Liver (tissue), 9 donors: Measurements from ENCODE around the gene PAX7. TPM values are rescaled to one million over a fixed set of nuclear protein-coding genes. Genes with fewer than 3 reads are reported as not detected.

Source experiments
- DNase-seq: peaks from one replicate; pipeline ENCODE4 v3.0.0-alpha.2; 2017; ENCODE audit warnings: low spot score
- H3K27ac ChIP-seq, 2 donors: one replicate each; pipeline ENCODE4 v1.7.0; 2013; ENCODE audit warnings: inconsistent platforms in 2 of 2, low read length in 2 of 2, control low read depth in 1 of 2, low read depth in 1 of 2, mild to moderate bottlenecking in 1 of 2
- H3K27me3 ChIP-seq, 4 donors: one replicate each; pipeline versions ENCODE4 v1.6.1 to v1.7.0; 2013; ENCODE audit warnings: low read length in 3 of 4, inconsistent platforms in 1 of 4, mild to moderate bottlenecking in 1 of 4, moderate library complexity in 1 of 4; ENCODE audit not compliant: control insufficient read depth in 4 of 4, insufficient read depth in 4 of 4
- H3K36me3 ChIP-seq, 4 donors: one replicate each; pipeline versions ENCODE4 v1.6.1 to v1.7.0; 2013; ENCODE audit warnings: low read length in 3 of 4, mild to moderate bottlenecking in 3 of 4, low read depth in 1 of 4, moderate library complexity in 1 of 4; ENCODE audit not compliant: control insufficient read depth in 4 of 4, insufficient read depth in 3 of 4
- H3K4me1 ChIP-seq, 4 donors: one replicate each; pipeline versions ENCODE4 v1.6.1 to v1.7.0; 2013; ENCODE audit warnings: low read length in 3 of 4, mild to moderate bottlenecking in 3 of 4, moderate library complexity in 1 of 4; ENCODE audit not compliant: control insufficient read depth in 4 of 4, insufficient read depth in 4 of 4
- H3K4me3 ChIP-seq, 3 donors: one replicate each; pipeline versions ENCODE4 v1.6.1 to v1.7.0; 2013; ENCODE audit warnings: low read length in 3 of 3, control low read depth in 1 of 3, low read depth in 1 of 3, mild to moderate bottlenecking in 1 of 3
- H3K9ac ChIP-seq, 2 donors: one replicate each; pipeline ENCODE4 v1.7.0; 2013; ENCODE audit warnings: low read length in 2 of 2, mild to moderate bottlenecking in 2 of 2, moderate library complexity in 2 of 2, control low read depth in 1 of 2, low read depth in 1 of 2
- H3K9me3 ChIP-seq, 4 donors: one replicate each; pipeline versions ENCODE4 v1.6.1 to v1.7.0; 2013; ENCODE audit warnings: low read length in 3 of 4; ENCODE audit not compliant: control insufficient read depth in 4 of 4
- EGR1 ChIP-seq, 2 donors: IDR thresholded peaks; 2 replicates each; pipeline ENCODE4 v1.6.1; 2016 to 2018; ENCODE audit warnings: antibody characterized with exemption in 2 of 2, low read depth in 2 of 2
- FOXA2 ChIP-seq: IDR thresholded peaks from 2 replicates; pipeline ENCODE4 v1.6.1; 2016; ENCODE audit warnings: antibody characterized with exemption
- GABPA ChIP-seq, 2 donors: IDR thresholded peaks in 1 of 2; conservative IDR thresholded peaks in 1 of 2; 2 replicates each; pipeline ENCODE4 v1.6.1; 2016; ENCODE audit warnings: antibody characterized with exemption in 2 of 2, mild to moderate bottlenecking in 1 of 2, moderate library complexity in 1 of 2
- HNF4G ChIP-seq: IDR thresholded peaks from 2 replicates; pipeline ENCODE4 v1.6.1; 2016; ENCODE audit warnings: antibody characterized with exemption
- JUND ChIP-seq, 2 donors: IDR thresholded peaks; 2 replicates each; pipeline ENCODE4 v1.6.1; 2016; ENCODE audit warnings: antibody characterized with exemption in 2 of 2
- NR2F2 ChIP-seq: IDR thresholded peaks from 2 replicates; pipeline ENCODE4 v1.6.1; 2016; ENCODE audit warnings: antibody characterized with exemption
- REST ChIP-seq: IDR thresholded peaks from 2 replicates; pipeline ENCODE4 v1.6.1; 2016; ENCODE audit warnings: antibody characterized with exemption, mild to moderate bottlenecking
- RXRA ChIP-seq, 2 donors: IDR thresholded peaks; 2 replicates each; pipeline ENCODE4 v1.6.1; 2017 to 2018; ENCODE audit warnings: antibody characterized with exemption in 2 of 2, mild to moderate bottlenecking in 1 of 2
- SP1 ChIP-seq: IDR thresholded peaks from 2 replicates; pipeline ENCODE4 v1.6.1; 2018; ENCODE audit warnings: antibody characterized with exemption, mild to moderate bottlenecking
- TAF1 ChIP-seq: conservative IDR thresholded peaks from 2 replicates; pipeline ENCODE4 v1.6.1; 2016; ENCODE audit warnings: antibody characterized with exemption, mild to moderate bottlenecking
- YY1 ChIP-seq: IDR thresholded peaks from 2 replicates; pipeline ENCODE4 v1.6.1; 2016; ENCODE audit warnings: antibody characterized with exemption, mild to moderate bottlenecking
- WGBS: extraction: QIAGEN DNeasy Blood & Tissue Kit; methylation state at CpG from one replicate; pipeline ENCODE4 v1.1.7; 2013; 5-methylcytosine and 5-hydroxymethylcytosine counted together
- polyA plus RNA-seq, 2 donors: library from polyadenylated mRNA; stranded (reverse) in 1 of 2; unstranded in 1 of 2; fragments of 200-250 nt in 1 of 2; fragments of >200 nt in 1 of 2; fragmentation: Nextera tagmentation in 1 of 2; extraction: Ambion mirVana in 1 of 2; gene quantifications; one replicate each; pipeline versions ENCODE4 v1.2.1 to v1.2.3, GENCODE V29; 2013 to 2015
- total RNA-seq, 2 donors: library from RNA; depleted of rRNA; stranded (reverse); fragments of >200 nt; gene quantifications; one replicate each; pipeline ENCODE4 v1.2.3, GENCODE V29; 2014
- TF ChIP-seq, protein P1 (sequence below): IDR thresholded peaks from 2 replicates; pipeline ENCODE4 v1.6.1; 2016; ENCODE audit warnings: antibody characterized with exemption
- donor health status: healthy.
- donor health status: healthy.
- donor health status: healthy.
- donor health status: healthy.
- donor health status: healthy.

Gene PAX7
- total and polyA plus RNA-seq, 4 donors = not detected

GRCh38 chr1:18738126-18738525 is 107.5 kb downstream of the PAX7 start:
- Histone ChIP-seq H3K27ac (no peak overlapping the region), H3K27me3 (peaks cover 0 to 7% (median 0%) of the 10 kb centered on the region in 4 donors), H3K9ac (no peak overlapping the region), H3K4me3 (no peak overlapping the region), H3K9me3 (no peaks in the 10 kb centered on the region), H3K4me1 (no peaks in the 10 kb centered on the region), H3K36me3 (no peaks in the 10 kb centered on the region)
- TF ChIP-seq EGR1 (IDR thresholded peaks at IDR 0.05; ENCODE audit: low read depth in 2 of 2) (no peak), GABPA (IDR thresholded peaks at IDR 0.05 in 1 of 2, conservative IDR thresholded peaks at IDR 0.05 in 1 of 2) (no peak), RXRA (IDR thresholded peaks at IDR 0.05) (no peak), REST (no peak), SP1 (no peak), YY1 (no peak), NR2F2 (no peak), HNF4G (no peak)
- TF ChIP-seq, protein P1, sequence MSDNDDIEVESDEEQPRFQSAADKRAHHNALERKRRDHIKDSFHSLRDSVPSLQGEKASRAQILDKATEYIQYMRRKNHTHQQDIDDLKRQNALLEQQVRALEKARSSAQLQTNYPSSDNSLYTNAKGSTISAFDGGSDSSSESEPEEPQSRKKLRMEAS = no peak
- 63% methylated on average over 11 of the region's 11 CpGs for WGBS
- DNase-seq = no peak

DNA sequence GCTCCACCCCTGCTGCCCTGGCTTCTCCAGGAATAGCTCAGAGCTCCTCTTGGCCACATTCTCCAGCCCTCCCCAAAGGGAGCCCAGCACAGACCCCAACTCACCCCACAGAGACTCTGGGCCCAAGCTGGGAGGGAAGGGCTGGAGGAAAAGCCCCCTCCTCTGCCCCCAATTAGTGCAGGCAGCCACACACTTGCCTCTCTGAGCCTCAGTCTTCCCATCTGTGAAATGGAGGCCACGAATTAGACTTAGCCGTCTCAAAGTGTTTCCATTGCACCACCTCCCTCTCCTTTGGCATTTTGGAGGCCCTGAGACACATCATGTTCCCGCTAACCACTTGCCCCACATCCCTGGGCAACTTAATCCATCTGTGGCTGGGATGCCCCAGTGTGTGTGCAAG is 108.0 kb downstream of the PAX7 start:
- Histone ChIP-seq H3K27me3 (peaks cover 0 to 7% (median 0%) of the 10 kb centered on the region in 4 donors), H3K4me3 (no peak overlapping the region), H3K4me1 (no peaks in the 10 kb centered on the region), H3K36me3 (no peaks in the 10 kb centered on the region), H3K9ac (no peak overlapping the region), H3K9me3 (no peaks in the 10 kb centered on the region), H3K27ac (no peak overlapping the region)
- TF ChIP-seq NR2F2 = no peak
- TF ChIP-seq TAF1 = no peak
- TF ChIP-seq REST = no peak
- TF ChIP-seq FOXA2 = no peak
- TF ChIP-seq RXRA (IDR thresholded peaks at IDR 0.05) = no peak
- no peak for TF ChIP-seq EGR1 (IDR thresholded peaks at IDR 0.05; ENCODE audit: low read depth in 2 of 2)
- TF ChIP-seq YY1 = no peak
- TF ChIP-seq JUND (IDR thresholded peaks at IDR 0.05) = no peak
- no peak for DNase-seq
- WGBS = 74% methylated on average over 3 of the region's 3 CpGs
